ENCODE results near the gene IFNB1.

The IFNB1 gene

DNA sequence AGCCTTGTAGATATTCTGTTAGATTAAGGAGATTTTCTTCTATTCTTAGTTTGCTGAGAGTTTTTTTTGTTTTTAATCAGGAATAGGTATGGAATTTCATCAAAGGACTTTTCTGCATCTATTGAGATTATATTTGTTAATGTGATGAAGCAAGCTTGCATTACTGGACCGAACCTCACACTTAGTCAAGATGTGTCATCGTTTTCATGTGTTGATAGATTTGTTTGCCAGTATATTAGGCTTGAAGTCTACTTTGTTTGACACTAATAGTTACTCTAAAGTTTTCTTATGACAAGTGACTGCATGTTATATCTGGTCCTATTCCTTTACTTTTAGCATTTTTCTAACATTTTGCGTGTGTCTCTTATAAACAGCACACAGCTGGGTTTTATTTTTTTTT lies 33.9 kb downstream of the IFNB1 start:
- no peak for DNase-seq (ENCODE audit: low read depth)
- H3K4me3 ChIP-seq (replicated peaks; ENCODE audit: low read depth, low read length), result no peak overlapping the region
- TF ChIP-seq, protein P1, sequence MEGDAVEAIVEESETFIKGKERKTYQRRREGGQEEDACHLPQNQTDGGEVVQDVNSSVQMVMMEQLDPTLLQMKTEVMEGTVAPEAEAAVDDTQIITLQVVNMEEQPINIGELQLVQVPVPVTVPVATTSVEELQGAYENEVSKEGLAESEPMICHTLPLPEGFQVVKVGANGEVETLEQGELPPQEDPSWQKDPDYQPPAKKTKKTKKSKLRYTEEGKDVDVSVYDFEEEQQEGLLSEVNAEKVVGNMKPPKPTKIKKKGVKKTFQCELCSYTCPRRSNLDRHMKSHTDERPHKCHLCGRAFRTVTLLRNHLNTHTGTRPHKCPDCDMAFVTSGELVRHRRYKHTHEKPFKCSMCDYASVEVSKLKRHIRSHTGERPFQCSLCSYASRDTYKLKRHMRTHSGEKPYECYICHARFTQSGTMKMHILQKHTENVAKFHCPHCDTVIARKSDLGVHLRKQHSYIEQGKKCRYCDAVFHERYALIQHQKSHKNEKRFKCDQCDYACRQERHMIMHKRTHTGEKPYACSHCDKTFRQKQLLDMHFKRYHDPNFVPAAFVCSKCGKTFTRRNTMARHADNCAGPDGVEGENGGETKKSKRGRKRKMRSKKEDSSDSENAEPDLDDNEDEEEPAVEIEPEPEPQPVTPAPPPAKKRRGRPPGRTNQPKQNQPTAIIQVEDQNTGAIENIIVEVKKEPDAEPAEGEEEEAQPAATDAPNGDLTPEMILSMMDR (IDR thresholded peaks at IDR 0.05; ENCODE audit: low read length, missing control alignments), result no peak

DNA sequence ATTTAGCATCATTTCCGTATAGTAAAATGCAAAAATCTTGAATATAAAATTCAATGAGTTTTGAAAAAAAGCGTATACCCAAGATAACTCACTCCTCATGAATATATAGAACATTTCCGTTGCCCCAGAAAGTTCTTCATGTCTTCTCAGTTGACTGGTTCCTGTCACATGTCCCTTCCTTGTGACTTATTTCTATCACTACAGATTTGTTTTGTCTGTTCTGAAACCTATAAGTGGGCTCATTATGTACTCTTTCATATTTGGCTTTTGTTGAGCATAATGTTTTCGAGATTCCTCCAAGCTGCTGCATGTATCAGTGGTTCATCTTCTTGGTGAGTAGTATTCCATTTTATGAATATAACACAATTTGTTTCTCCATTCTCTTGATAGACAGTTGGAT lies 35.3 kb downstream of the IFNB1 start:
- no peak for DNase-seq (ENCODE audit: low read depth)
- no peak overlapping the region for H3K4me3 ChIP-seq (replicated peaks; ENCODE audit: low read depth, low read length)
- TF ChIP-seq, protein P1 (IDR thresholded peaks at IDR 0.05; ENCODE audit: low read length, missing control alignments), result no peak

DNA sequence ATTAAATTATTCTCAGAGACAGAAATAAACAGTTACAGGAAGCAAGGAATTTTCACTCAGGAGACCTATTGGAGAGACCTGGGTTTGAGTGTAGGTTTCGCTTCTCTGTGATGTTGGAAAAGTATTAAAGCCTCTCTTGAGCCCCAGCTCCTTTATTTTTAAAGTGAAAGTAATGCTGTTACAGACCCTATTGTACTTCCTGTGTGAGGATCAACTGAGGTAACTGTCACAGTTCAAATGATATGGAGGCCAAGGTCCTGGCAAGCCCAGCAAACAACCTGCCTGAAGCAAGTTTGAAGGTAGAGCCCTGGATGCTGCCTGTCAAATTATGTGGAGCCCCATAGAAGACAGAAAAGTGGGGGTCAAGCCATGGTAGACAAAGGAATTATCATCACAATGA lies 38.4 kb downstream of the IFNB1 start:
- no peak overlapping the region for H3K4me3 ChIP-seq (replicated peaks; ENCODE audit: low read depth, low read length)
- no peak for DNase-seq (ENCODE audit: low read depth)
- TF ChIP-seq, protein P1 (IDR thresholded peaks at IDR 0.05; ENCODE audit: low read length, missing control alignments), result no peak

DNA sequence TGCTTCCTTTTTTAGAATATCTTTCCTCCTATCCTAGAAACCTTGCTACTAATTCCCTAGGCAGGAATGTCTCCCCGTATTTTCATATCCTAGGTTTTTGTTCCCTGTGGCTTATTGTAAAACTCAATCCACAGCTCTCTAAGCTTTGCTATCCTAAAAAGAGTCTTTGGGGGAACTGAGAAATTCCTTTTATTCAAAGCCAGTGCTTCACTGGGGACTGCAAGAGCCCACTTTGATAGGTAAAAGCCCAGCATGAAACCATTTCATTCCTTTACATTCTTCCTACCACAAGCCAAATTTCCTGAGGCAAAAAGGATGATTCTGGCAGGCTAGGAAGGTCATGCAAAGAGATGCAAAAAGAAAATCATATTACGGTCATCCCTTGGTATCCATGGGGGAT lies 40.5 kb downstream of the IFNB1 start:
- DNase-seq (ENCODE audit: low read depth), result no peak
- TF ChIP-seq, protein P1 (IDR thresholded peaks at IDR 0.05; ENCODE audit: low read length, missing control alignments), result no peak
- no peak overlapping the region for H3K4me3 ChIP-seq (replicated peaks; ENCODE audit: low read depth, low read length)

DNA sequence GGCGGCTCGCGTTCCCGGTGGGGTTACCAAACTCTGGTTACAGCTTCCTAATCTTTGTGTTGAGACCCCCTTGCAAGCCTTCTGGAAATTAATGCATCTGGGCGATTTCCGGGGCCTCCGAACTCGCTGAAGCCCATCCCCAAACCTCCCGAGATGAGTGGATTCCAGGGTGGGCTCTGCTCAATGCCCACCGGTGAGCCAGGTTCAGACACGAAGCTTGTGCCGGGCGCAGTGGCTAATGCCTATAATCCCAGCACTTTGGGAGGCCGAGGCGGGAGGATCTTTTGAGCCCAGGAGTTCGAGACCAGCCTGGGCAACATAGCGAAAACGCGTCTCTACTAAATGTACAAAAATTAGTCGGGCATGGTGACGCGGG lies 45.9 kb downstream of the IFNB1 start:
- TF ChIP-seq, protein P1 (IDR thresholded peaks at IDR 0.05; ENCODE audit: low read length, missing control alignments), result no peak
- no peak for DNase-seq (ENCODE audit: low read depth)
- H3K4me3 ChIP-seq (replicated peaks; ENCODE audit: low read depth, low read length), result peak overlapping the region; percentile 44

DNA sequence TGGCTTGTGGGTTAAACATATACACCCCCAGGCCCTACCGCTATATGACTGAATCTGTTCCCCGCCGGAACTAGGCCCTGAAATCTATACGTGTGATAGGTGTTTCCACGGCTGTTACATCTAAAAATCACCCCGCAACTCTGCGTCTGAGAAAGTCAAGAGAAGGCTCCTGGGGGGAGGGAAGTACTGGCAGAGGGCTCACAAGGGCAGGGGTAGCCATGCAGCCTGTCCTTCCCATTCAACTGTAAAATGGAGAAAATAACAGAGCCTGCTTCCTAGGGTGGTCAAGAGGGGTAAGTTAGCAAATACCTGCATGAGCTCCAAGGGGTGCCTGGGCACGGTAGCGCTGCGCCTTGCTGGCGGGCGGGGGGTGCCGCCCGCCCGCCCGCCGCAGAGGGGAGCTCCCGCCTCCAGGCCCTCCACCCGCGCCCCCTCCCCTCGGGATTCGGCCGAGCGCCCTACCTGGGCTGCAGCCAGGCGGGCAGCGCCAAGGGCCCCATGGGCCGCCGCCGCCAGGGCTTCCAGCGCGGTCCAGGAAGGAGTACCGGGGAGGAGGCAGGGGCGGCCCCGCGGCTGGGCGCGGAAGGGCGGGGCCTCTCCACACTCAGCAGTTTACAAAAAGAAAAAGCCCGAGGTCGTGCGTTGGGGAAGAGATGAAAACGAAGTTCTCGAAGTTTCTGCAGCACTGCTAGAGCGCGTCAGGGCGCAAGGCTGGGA lies 46.5 kb downstream of the IFNB1 start, which contains the start of gene HACD4:
Gene HACD4 (minus strand): TSS at position 550 of the 717 bp plus-strand sequence. CDS start 50 bp downstream, at position 500.
- TF ChIP-seq, protein P1 (IDR thresholded peaks at IDR 0.05; ENCODE audit: low read length, missing control alignments), result no peak
- peak within 1 kb of the TSS; percentile 44 for H3K4me3 ChIP-seq (replicated peaks; ENCODE audit: low read depth, low read length)
- DNase-seq (ENCODE audit: low read depth), result peak; percentile 38
